Anterior cingulate cortex (tissue), 58 donors: ENCODE data around the gene PEG3.
"Not testable (repeated sequence)": the region's sequence is repeated elsewhere in the genome, so short reads cannot be mapped to it uniquely, and the experiment has no call there.

Experiments used
- DNase-seq, 58 donors: peaks; one replicate each; lab custom pipeline; 2025; lab: John Stamatoyannopoulos, UW

PEG3 gene

DNA sequence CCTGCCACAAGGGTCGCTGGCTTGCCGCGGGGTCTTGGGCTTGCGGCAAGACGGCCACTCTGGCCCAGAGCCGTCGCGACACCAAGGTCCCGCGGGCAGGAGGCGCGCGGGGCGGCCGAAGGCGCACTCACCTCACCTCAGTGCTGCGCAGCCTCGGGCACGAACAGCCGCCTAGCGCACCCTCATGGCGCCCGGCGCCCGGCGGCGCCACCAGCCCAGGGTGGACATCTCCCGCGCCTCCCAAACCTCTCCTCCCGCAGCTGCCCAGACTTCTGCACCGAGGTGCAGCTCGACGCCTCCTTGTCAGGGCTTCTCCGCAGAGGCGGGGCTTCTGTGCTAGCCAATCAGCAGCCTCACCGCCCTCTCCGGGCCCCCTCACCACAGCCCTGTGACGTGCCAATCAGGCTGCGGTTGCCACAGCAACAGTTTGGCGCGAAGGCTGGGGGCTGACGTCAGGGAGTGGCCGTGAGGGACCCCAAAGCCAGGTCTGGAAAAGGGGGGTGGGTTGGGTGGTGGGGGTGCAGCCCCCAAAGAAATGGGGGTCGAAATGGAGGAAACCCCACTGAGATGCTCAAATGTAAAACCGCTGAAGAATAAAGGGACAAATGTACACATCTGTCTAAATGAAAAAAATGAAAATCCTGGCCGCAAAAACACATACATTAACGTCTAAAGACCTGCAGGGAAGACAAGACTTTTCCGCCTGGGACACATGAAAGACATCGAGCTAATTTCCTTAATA is at the start of gene PEG3, which contains the start of gene ZIM2:
Gene PEG3 (minus strand): TSS at position 276 of the 742 bp plus-strand sequence. CDS start 16,071 bp downstream, outside the sequence.
Gene ZIM2 (minus strand): TSS at position 276 of the 742 bp plus-strand sequence. CDS start 16,449 bp downstream, outside the sequence.
- DNase-seq: peak; percentile 15 to 91 (median 80)

GRCh38 chr19:56885173-56885985 is 44.9 kb upstream of the PEG3 start:
- DNase-seq: no peak

DNA sequence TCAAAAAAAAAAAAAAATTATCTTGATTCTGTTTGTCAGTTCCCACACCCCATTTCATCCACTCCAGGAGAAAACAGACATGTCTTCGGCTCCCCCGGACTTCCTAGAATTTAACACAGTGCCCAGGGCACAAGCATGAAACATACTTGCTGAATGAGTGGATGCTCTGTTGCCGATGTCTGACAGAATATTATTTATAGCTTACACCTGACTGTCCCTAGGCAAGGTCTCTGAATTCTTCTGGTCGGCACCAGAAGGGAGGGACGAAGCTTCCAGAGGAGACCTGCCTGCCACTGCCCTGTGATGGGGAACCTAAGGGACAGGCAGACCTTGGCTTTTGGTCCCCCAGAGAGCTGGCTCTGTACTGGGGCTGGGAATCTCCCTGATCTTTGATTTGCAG is 43.9 kb upstream of the PEG3 start:
- no peak for DNase-seq

- no peak for DNase-seq
These were observed 40.2 kb upstream of the PEG3 start for GRCh38 chr19:56880592-56881190.

DNA sequence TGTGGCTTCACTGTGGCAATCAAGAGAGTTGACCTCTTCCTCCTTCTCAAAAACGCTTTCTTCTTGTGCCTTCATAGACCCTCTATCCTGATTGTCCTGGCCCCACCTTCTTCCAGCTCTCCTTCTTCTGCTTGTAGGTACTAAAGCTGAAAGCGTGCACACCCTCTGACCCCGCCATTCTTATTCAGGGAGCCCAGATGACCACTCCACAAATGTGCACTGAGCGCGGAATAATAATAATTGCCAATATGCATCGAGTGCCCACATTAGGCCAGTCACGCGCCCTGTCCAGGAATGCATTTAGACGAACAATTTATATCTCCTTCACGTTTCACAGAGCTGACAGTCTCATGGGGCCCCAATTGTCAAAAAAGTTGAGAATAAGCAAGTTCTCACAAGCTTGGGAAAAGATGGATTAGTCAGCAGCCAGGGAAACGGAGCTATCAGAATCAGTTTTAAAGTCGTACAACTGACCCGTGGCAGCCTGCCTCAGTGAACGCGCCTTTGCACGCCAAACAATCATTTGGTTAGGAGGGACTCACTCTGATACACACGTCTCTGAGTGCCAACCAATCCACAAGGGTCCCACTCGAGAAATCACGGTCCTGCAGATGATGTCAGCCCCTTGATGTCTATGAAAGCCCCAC is 36.7 kb upstream of the PEG3 start:
- DNase-seq: no peak

DNA sequence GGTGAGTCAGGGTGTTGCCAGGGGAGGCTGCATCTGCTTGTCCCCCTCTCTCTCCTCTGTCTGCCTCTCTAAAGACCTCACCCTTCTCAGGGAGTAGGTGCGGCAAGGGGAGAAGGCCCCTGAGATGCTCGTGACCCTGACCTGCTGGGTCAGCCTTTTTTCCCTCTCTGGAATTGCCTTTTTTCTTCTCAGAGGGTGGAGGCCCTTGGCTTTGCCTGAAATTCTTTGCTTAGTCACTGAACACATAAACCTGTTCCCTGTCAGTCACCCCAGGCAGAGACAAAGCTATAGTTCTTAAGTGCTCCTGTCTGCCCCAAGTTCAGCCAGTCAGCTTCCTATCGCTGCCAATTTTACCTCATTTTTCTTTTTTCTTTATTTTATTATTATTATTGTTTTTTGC is 35.2 kb upstream of the PEG3 start:
- DNase-seq: no peak

DNA sequence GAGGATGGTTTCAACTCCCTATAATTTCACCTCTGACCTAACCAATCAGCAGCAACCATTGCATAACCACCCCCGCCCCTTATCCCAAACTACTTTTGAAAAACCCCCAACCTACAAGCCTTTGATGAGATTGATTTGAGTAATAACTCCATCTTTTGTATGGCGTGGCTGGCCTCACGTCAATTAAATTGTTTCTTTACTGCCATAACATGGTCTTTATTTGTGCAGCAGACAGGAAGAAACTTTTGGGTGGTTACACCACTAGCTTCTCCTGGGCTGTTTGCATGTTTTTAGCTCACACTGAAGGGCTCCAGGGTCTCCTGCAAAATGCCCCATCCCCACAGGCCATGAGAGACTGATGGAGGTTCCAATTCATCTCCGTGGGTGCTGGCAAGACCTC is 34.0 kb upstream of the PEG3 start:
- DNase-seq: no peak

DNA sequence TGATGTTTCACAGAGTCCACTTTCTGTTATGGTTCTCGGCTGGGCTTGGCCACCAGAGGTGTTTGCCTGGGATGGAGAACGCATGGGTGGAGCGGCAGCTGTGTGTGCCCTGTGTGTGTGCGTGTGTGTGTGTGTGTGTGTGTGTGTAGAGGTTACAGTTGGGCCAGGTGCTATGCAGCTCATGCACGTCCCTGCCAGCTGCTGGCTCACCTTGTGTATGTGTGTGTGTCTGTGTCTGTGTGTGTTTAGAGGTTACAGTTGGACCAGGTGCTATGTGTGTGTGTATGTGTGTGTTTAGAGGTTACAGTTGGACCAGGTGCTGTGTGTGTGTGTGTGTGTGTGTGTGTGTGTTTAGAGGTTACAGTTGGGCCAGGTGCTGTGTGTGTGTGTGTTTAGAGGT is 33.0 kb upstream of the PEG3 start:
- no peak for DNase-seq

DNA sequence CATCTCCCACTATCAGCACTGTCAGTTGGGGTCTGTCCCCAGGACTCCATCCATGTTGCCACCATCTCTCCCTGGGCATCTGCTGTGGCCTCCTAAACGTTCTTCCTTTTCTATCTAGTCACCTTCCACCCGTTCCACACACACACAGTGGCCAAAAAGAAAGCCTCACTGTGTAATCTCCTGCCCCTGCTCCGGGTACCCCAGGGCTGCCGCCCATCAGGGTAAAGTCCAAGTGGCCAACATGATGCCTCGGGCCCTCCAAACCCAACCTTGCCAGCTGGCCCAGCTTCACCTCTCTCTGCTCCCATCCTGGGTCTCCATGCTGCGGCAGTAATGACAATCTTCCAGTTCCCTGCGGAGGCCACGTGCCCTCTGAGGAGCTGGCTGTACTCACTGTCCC is 29.4 kb upstream of the PEG3 start:
- DNase-seq: no peak

GRCh38 chr19:56868446-56868845 is 27.9 kb upstream of the PEG3 start:
- DNase-seq: peak in 2 of 58 donors; percentile 11 to 16

- peak in 34 of 58 donors; percentile 0 to 67 (median 8) for DNase-seq
These were observed 26.0 kb upstream of the PEG3 start for GRCh38 chr19:56866538-56866937.

DNA sequence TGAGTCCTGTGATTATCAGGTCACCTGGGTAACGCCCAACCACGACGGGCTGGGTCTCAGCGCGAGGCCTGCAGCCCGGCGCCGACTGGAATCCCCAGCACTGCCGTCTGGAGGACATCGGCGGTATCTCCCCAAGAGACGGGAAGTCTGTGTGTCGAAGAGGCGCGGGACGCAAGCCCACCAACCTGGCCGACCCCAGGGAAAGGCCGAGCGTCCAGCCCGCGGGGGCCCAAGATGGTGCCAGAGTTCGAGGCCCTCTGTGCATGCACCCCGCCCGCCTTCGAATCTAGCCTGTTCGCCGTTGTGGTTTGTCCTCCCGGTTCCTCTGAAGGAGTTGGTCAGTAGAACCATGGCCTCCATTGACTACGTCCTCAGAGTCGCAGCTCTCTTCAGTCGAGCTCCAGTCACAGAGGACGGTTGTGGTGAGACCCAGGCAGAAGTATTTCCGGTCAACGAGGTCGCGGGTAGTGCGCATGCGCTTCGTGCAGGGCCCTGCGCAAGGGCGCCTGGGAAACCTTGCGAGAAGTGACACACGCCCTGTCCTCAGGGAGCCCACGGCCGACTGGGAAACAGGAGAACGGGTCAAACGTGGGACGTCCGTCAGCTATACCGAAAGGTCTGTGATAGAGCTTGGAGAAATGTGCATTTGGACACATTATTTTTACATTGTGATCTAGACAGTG is 24.1 kb upstream of the PEG3 start:
- no peak for DNase-seq

GRCh38 chr19:56862741-56863140 is 22.2 kb upstream of the PEG3 start:
- no peak for DNase-seq

GRCh38 chr19:56860409-56860808 is 19.9 kb upstream of the PEG3 start:
- DNase-seq: not testable (repeated sequence)

DNA sequence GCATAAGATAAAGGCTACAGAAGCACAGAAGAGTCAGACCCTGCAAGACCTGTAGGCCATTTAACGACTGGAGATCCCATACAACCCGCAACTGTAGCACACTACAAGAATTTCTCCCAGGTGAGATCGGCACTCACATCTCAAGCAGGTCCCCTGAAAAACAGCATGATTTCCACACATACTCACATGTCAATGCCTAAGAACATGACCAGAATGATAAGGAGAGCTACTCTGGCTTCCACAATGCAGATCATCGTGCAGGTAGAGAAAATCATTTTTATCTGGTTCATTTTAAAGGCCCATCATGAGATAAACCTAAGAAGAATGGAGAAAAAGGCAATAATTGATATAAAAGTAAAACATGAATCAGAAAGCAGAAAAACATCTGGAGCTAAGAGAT is 17.5 kb upstream of the PEG3 start:
- DNase-seq: no peak

DNA sequence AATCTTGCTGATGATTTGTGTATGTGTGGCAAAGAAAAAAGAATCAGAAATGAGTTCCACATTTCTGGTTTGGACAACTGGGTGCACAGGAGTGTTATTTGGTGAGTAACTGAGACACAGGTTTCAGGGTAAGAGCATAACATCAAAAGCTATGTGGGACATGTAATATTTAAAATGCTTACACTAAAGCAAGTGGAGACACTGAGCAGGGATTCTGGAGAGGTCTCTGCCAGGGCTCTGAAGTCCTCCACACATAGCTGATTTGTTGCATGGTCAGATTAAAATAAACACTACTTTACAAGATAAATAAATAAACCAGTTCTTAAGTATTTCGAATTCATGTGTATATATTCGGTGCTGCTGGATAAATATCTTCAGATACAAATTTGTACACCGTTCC is 16.3 kb upstream of the PEG3 start:
- no peak for DNase-seq

DNA sequence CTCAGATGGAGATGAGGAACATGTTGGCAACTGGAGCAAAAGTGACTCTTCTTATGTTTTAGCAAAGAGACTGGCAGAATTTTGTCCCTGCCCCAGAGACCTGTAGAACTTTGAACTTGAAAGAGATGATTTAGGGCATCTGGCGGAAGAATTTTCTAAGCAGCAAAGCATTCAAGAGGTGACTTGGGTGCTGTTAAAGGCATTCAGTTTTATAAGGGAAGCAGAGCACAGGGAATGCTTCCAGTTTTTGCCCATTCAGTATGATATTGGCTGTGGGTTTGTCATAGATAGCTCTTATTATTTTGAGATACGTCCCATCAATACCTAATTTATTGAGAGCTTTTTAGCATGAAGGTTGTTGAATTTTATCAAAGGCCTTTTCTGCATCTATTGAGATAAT is 11.8 kb upstream of the PEG3 start:
- not testable (repeated sequence) for DNase-seq

DNA sequence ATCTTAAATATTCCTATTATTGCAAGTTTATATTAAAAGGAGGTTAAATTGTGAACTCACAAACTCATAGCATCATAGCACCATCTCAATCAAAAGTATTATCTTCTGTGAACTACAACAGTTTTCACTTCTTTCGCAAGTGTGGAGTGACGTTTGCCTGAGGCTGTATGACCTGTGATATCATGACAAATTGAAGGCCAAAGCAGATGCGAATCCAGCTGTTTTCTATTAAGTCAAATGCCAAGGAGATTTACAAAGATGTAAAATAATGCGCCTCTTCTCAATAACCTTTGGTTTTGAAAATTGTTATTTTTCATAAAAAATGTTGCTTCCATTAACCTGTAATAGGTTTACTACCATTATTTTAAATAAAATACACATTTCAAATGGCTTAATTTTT is 7.6 kb upstream of the PEG3 start:
- DNase-seq: no peak

GRCh38 chr19:56842412-56842811 is 1.9 kb upstream of the PEG3 start:
- no peak for DNase-seq

DNA sequence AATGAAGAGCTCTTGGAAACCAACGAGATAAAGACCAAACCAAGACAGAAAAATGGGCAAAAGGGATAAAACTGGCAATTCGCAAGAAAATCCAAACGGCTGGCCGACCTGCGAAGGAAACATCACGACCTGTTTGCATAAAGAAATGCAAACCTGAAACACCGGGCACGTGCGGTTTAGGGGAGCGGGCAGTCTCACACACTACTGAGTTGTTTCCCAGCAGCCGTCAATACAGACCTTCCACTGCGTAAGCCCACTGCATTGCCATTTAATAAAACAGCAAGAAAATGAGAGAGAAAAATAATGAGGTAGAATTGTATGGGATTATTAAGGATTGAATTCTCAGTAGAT is 642 bp upstream of the PEG3 start:
- DNase-seq: no peak
